ENCODE data around the gene DZANK1.
"Not testable (repeated sequence)": the region's sequence is repeated elsewhere in the genome, so short reads cannot be mapped to it uniquely, and the experiment has no call there.

Gene DZANK1

DNA sequence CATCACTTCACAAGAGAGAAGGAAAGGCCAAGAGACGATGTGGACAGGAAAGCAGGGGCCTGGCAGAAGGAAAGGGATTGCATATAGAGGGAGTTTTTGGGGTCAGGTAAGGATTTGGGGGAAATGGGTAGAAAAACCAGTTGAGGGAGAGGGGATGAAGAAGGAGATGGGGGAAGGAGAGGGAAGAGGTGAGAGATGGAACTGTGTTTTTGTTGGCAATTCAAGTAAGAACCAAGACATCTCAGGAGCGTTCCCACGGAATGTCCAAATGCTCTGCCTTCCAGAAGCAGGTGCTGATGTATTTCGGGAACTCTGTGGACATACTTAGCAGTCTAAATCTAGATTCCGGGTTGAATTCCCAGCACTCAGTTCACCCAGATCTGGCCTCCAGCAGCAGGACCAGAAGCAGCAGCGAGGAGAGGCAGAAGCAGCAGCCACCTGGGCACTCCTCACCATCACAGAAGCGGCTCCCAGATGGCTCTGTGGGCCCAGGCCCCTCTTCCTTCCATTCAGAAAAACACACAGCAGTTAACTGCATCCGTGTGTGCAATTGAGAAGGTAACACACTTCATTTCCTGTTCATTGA is 88.8 kb downstream of the DZANK1 start:
- no peak for DNase-seq (ENCODE audit: low read depth in 3 of 3)

- DNase-seq (ENCODE audit: low read depth in 3 of 3): not testable (repeated sequence)
Observed at GRCh38 chr20:18375551-18375950, 91.3 kb downstream of the DZANK1 start.

DNA sequence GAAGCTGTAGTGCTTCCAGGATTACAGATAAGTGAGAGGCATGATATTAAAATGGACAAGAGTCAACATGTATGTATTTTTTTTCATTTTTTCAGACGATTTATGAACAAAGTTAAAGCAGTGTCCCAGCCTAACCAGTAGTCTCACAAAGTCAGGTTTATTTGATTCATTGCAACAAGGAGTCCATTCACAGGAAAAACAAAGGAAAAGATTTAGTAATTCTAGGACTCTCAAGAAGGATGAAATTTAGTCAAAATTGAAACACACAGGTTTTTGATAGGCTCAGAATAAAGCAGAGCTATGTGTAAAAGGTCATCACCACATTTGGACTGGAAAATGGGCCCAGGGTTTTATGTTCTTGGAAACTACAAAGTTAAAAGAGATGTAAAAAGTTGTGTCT is 94.5 kb downstream of the DZANK1 start:
- no peak for DNase-seq (ENCODE audit: low read depth in 3 of 3)

DNA sequence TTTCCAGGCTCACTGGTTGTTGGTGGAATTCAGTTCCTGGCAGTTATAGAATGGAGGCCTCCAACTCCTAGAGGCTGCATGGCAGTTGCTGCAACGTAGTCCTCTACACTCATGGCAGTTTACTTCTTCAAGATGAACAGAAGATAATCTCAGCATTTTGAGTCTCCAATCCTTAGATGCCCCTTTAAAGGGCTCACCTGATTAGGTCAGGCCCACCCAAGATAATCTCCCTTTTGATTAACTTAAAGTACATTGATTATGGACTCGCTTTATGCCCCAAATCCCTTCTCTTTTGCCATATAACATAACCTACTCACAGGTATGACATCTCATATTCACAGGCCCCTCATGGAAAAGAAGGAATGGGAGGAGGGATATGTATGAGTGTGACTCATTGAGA is 102.1 kb downstream of the DZANK1 start:
- no peak for DNase-seq (ENCODE audit: low read depth in 3 of 3)

DNA sequence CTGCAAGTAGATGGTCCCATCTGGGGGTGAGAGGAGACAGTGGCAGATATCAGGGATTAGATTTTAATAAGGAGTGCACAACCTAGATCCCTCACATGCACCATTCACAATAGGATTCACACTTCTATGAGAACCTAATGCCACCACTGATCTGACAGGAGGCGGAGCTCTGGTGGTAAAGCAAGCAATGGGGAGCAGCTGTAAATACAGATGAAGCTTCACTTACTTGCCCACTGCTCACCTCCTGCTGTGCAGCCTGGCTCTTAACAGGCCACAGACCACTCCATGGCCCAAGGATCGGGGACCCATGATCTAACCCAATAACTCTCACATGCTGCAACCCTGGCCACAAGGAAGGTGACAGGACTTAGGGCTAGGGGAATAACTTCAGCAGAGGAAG is 103.1 kb downstream of the DZANK1 start:
- DNase-seq (ENCODE audit: low read depth in 3 of 3): no peak

DNA sequence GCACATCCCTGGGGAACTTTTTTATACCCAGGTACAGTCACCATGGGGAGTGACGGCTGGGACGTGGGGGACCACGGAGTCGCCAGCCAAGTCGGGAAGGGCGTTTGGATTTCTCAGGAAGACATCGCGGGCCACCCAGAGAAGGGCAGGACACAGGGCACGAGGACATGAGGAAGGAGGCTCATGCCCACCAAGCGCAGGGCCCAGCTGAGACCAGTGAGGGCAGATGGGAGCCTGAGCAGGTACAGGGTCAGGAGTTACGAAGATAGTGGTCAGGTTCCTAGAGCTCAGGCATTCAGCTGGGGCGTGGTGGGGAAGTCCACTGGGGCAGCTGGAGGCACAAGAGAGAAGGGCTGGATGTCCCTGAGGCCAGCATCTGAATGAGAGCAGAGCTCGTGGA is 103.9 kb downstream of the DZANK1 start:
- no peak for DNase-seq (ENCODE audit: low read depth in 3 of 3)

- DNase-seq (ENCODE audit: low read depth in 3 of 3): no peak
Observed at GRCh38 chr20:18361678-18362077, 105.2 kb downstream of the DZANK1 start.

GRCh38 chr20:18360635-18361034 is 106.2 kb downstream of the DZANK1 start:
- no peak for DNase-seq (ENCODE audit: low read depth in 3 of 3)

GRCh38 chr20:18359854-18360253 is 107.0 kb downstream of the DZANK1 start:
- no peak for DNase-seq (ENCODE audit: low read depth in 3 of 3)

GRCh38 chr20:18349749-18350148 is 117.1 kb downstream of the DZANK1 start:
- not testable (repeated sequence) for DNase-seq (ENCODE audit: low read depth in 3 of 3)
